Uterus (tissue), 2 donors: ENCODE data around the gene RANBP1.

ENCODE experiments used
- POLR2A ChIP-seq, 2 donors: fragments of 450-650 bp; IDR thresholded peaks; one replicate each; pipeline ENCODE4 v1.6.1; 2016; ENCODE audit warnings: antibody characterized with exemption in 2 of 2, mild to moderate bottlenecking in 1 of 2, moderate library complexity in 1 of 2
- TF ChIP-seq, protein P1 (sequence below), 4 experiments: fragments of 200-600 bp in 2 of 4; fragments of 450-650 bp in 2 of 4; sonication (generic) in 2 of 4; IDR thresholded peaks; one replicate each; pipeline ENCODE4 v1.5.1; 2016 to 2019; ENCODE audit warnings: antibody characterized with exemption in 4 of 4, mild to moderate bottlenecking in 2 of 4, moderate library complexity in 1 of 4

DNA sequence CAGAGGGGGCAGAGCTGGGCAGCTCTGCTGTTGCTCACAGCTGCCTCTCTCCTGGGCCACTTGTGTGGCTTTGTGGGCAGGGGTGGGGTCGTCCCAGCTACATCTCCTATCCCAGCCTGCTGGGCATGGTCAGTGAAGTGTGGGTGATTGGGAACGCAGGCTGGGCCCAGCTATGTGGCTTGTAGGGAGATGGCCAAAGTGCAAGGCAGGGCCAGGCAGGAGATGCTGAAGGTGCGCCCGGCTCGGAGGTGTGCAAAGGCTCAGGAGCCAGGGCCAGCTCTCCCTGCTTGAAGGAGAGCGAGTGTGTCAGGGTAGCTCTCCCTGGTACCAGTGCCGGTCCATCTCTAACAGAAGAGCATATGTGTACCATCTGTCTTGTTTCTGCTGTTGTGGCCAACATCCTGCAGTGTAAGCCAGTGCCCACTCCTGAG is 8.4 kb upstream of the RANBP1 start:
- no peak for TF ChIP-seq POLR2A (IDR thresholded peaks at IDR 0.05)
- TF ChIP-seq, protein P1, sequence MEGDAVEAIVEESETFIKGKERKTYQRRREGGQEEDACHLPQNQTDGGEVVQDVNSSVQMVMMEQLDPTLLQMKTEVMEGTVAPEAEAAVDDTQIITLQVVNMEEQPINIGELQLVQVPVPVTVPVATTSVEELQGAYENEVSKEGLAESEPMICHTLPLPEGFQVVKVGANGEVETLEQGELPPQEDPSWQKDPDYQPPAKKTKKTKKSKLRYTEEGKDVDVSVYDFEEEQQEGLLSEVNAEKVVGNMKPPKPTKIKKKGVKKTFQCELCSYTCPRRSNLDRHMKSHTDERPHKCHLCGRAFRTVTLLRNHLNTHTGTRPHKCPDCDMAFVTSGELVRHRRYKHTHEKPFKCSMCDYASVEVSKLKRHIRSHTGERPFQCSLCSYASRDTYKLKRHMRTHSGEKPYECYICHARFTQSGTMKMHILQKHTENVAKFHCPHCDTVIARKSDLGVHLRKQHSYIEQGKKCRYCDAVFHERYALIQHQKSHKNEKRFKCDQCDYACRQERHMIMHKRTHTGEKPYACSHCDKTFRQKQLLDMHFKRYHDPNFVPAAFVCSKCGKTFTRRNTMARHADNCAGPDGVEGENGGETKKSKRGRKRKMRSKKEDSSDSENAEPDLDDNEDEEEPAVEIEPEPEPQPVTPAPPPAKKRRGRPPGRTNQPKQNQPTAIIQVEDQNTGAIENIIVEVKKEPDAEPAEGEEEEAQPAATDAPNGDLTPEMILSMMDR (IDR thresholded peaks at IDR 0.05) = no peak
